Activated CD8-positive, alpha-beta memory T cell treated with anti-CD3 and anti-CD28 coated beads, Interleukin-2, amount 50 U/mL, for 48 hours (primary cell): Measurements from ENCODE around the gene LYZL1.
"Not testable (repeated sequence)": the region's sequence is repeated elsewhere in the genome, so short reads cannot be mapped to it uniquely, and the experiment has no call there.

ENCODE experiments used
- DNase-seq: peaks from one replicate; pipeline ENCODE4 v3.0.0-alpha.2; 2020

The LYZL1 gene

GRCh38 chr10:29337526-29337925 is 48.7 kb downstream of the LYZL1 start:
- DNase-seq: not testable (repeated sequence)

GRCh38 chr10:29343607-29344038 is 54.8 kb downstream of the LYZL1 start:
- DNase-seq: no peak

GRCh38 chr10:29344073-29344820 is 55.4 kb downstream of the LYZL1 start:
- no peak for DNase-seq

- no peak for DNase-seq
Measured at GRCh38 chr10:29345144-29345909, 56.5 kb downstream of the LYZL1 start.

GRCh38 chr10:29345910-29346209 is 57.0 kb downstream of the LYZL1 start:
- no peak for DNase-seq

GRCh38 chr10:29346296-29347001 is 57.6 kb downstream of the LYZL1 start:
- no peak for DNase-seq

GRCh38 chr10:29348836-29349235 is 60.0 kb downstream of the LYZL1 start:
- no peak for DNase-seq

- no peak for DNase-seq
Measured at GRCh38 chr10:29353305-29353704, 64.4 kb downstream of the LYZL1 start.

GRCh38 chr10:29353887-29354561 is 65.2 kb downstream of the LYZL1 start:
- no peak for DNase-seq

- no peak for DNase-seq
Measured at GRCh38 chr10:29355411-29355991, 66.6 kb downstream of the LYZL1 start.

- no peak for DNase-seq
Measured at GRCh38 chr10:29356931-29357330, 68.1 kb downstream of the LYZL1 start.

- DNase-seq: no peak
Measured at GRCh38 chr10:29358010-29358616, 69.2 kb downstream of the LYZL1 start.

GRCh38 chr10:29360215-29360853 is 71.5 kb downstream of the LYZL1 start:
- DNase-seq: not testable (repeated sequence)
